Lower leg skin (tissue), 3 donors: ENCODE measurements around the gene TSPEAR.

Experiments used
- POLR2A ChIP-seq, 2 donors: fragments of 450-650 bp; IDR thresholded peaks; one replicate each; pipeline ENCODE4 v1.6.1; 2016 to 2017; ENCODE audit warnings: antibody characterized with exemption in 2 of 2, mild to moderate bottlenecking in 1 of 2, moderate library complexity in 1 of 2
- TF ChIP-seq, protein P1 (sequence below), 3 donors: fragments of 450-650 bp; IDR thresholded peaks; one replicate each; pipeline ENCODE4 v1.5.1; 2016; ENCODE audit warnings: antibody characterized with exemption in 3 of 3, mild to moderate bottlenecking in 3 of 3, moderate library complexity in 2 of 3

GRCh38 chr21:44530903-44531605 is 180.3 kb downstream of the TSPEAR start:
- TF ChIP-seq, protein P1, sequence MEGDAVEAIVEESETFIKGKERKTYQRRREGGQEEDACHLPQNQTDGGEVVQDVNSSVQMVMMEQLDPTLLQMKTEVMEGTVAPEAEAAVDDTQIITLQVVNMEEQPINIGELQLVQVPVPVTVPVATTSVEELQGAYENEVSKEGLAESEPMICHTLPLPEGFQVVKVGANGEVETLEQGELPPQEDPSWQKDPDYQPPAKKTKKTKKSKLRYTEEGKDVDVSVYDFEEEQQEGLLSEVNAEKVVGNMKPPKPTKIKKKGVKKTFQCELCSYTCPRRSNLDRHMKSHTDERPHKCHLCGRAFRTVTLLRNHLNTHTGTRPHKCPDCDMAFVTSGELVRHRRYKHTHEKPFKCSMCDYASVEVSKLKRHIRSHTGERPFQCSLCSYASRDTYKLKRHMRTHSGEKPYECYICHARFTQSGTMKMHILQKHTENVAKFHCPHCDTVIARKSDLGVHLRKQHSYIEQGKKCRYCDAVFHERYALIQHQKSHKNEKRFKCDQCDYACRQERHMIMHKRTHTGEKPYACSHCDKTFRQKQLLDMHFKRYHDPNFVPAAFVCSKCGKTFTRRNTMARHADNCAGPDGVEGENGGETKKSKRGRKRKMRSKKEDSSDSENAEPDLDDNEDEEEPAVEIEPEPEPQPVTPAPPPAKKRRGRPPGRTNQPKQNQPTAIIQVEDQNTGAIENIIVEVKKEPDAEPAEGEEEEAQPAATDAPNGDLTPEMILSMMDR (IDR thresholded peaks at IDR 0.05), result no peak
- TF ChIP-seq POLR2A (IDR thresholded peaks at IDR 0.05), result no peak
